ENCODE measurements around the gene DNAH9. TPM values are rescaled to one million over a fixed set of nuclear protein-coding genes. Genes with fewer than 3 reads are reported as not detected.

DNAH9 gene
- total and polyA plus RNA-seq, 12 donors = 0.06 to 0.10 TPM; not detected in 10

- Histone ChIP-seq H3K4me3 (no peak overlapping the region), H3K27ac (no peak overlapping the region), H3K27me3 (peaks cover 0 to 6% (median 0%) of the 10 kb centered on the region in 7 donors), H3K9me3 (peaks cover 0 to 1% (median 0%) of the 10 kb centered on the region in 11 donors), H3K36me3 (no peaks in the 10 kb centered on the region), H3K4me1 (no peaks in the 10 kb centered on the region)
- intact Hi-C loops (cut with DNase I) = loop anchor here in 2 of 10 donors (5.0 to 10.0 kb wide), 2 partner anchors 49 to 62 kb away; no protein-coding TSS in a partner anchor
- ATAC-seq (no peak), DNase-seq (no peak)
- WGBS, 2 donors = 44 to 50% methylated on average over 1 of the region's 1 CpG
- no peak for TF ChIP-seq CTCF (IDR thresholded peaks at IDR 0.05)
Measured at GRCh38 chr17:11553135-11553534, 45.1 kb upstream of the DNAH9 start.

GRCh38 chr17:11554042-11554441 lies 44.2 kb upstream of the DNAH9 start:
- 58 to 67% methylated on average over 1 of the region's 1 CpG for WGBS, 2 donors
- no peak for TF ChIP-seq CTCF (IDR thresholded peaks at IDR 0.05)
- Histone ChIP-seq H3K27ac (no peak overlapping the region), H3K27me3 (peaks cover 0 to 6% (median 0%) of the 10 kb centered on the region in 7 donors), H3K36me3 (no peaks in the 10 kb centered on the region), H3K9me3 (peaks cover 0 to 5% (median 0%) of the 10 kb centered on the region in 11 donors), H3K4me1 (no peaks in the 10 kb centered on the region), H3K4me3 (no peak overlapping the region)
- no peak for ATAC-seq
- intact Hi-C loops (cut with DNase I) = loop anchor here in 2 of 10 donors (5.0 to 10.0 kb wide), 2 partner anchors 48 to 61 kb away; no protein-coding TSS in a partner anchor
- no peak for DNase-seq

DNA sequence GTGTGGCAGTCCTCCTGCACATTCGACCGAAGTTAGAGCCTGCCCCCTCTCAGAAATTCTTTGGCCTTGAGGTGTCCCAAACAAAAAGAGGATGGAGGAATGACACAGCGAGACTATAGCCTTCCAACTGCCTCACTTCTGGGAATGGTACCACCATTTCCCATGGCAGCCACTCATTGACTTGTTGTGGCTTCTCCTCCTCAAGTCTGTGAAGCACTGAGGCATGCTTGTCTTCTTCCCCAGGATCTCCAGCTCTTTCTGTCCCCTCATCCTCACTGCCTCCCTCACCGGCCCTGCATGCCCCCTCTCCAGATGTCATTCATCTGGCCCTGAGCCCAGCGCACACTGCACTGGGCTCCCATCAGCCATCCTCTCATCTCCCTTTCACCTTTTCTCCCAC lies 43.7 kb upstream of the DNAH9 start:
- ATAC-seq (no peak), DNase-seq (no peak)
- 80 to 89% methylated on average over 5 of the region's 5 CpGs for WGBS, 2 donors
- Histone ChIP-seq H3K27ac (no peak overlapping the region), H3K4me3 (no peak overlapping the region), H3K36me3 (no peaks in the 10 kb centered on the region), H3K4me1 (no peaks in the 10 kb centered on the region), H3K9me3 (peaks cover 0 to 5% (median 0%) of the 10 kb centered on the region in 11 donors), H3K27me3 (peaks cover 0 to 8% (median 0%) of the 10 kb centered on the region in 7 donors)
- intact Hi-C loops (cut with DNase I) = loop anchor here in 2 of 10 donors (5.0 to 10.0 kb wide), 2 partner anchors 48 to 60 kb away; no protein-coding TSS in a partner anchor
- TF ChIP-seq CTCF (IDR thresholded peaks at IDR 0.05) = no peak

- WGBS, 2 donors = 84 to 91% methylated on average over 6 of the region's 6 CpGs
- Histone ChIP-seq H3K27me3 (peaks cover 0 to 8% (median 0%) of the 10 kb centered on the region in 7 donors), H3K4me3 (no peak overlapping the region), H3K9me3 (peaks cover 0 to 5% (median 0%) of the 10 kb centered on the region in 11 donors), H3K4me1 (no peaks in the 10 kb centered on the region), H3K27ac (no peak overlapping the region), H3K36me3 (no peaks in the 10 kb centered on the region)
- no peak for TF ChIP-seq CTCF (IDR thresholded peaks at IDR 0.05)
- ATAC-seq (no peak), DNase-seq (no peak)
- intact Hi-C loops (cut with DNase I) = loop anchor here in 1 of 10 donors (10.0 kb wide), 1 partner anchor 59 kb away; no protein-coding TSS in a partner anchor
Measured at GRCh38 chr17:11555530-11555929, 42.7 kb upstream of the DNAH9 start.
